Measurements from ENCODE around the gene PNP. TPM values are rescaled to one million over a fixed set of nuclear protein-coding genes. Genes with fewer than 3 reads are reported as not detected.

The PNP gene
- total and polyA plus RNA-seq, 8 donors, result 6.2 to 24.0 (median 9.2) TPM

DNA sequence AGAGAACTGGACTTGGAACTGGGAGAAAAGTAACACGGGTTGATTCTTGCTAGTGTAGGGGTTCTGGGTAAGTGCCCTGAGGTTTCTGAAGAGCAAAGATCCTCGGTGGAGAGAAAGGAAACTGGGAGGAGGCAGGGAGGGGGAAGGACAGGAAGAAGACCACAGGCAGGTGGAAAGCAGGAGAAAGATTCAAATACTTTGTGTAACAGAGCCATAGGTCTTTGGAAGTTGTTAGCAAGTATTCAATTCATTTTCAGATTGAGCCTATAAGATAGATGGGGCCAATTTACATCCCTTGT lies 1.3 kb downstream of the PNP start:
- DNase-seq (no peak), ATAC-seq (no peak), FAIRE-seq (no peak)
- Histone ChIP-seq H3K27me3 (no peaks in the 10 kb centered on the region), H3K4me1 (peaks cover 0 to 4% (median 0%) of the 10 kb centered on the region in 3 donors), H3K36me3 (no peaks in the 10 kb centered on the region), H3K4me3 (peak overlapping the region in 3 of 4 donors; percentile 46 to 88 (median 57)), H3K27ac (peak overlapping the region in 2 of 4 donors; percentile 90 to 92), H3K9me3 (no peaks in the 10 kb centered on the region)
- TF ChIP-seq, protein P1, sequence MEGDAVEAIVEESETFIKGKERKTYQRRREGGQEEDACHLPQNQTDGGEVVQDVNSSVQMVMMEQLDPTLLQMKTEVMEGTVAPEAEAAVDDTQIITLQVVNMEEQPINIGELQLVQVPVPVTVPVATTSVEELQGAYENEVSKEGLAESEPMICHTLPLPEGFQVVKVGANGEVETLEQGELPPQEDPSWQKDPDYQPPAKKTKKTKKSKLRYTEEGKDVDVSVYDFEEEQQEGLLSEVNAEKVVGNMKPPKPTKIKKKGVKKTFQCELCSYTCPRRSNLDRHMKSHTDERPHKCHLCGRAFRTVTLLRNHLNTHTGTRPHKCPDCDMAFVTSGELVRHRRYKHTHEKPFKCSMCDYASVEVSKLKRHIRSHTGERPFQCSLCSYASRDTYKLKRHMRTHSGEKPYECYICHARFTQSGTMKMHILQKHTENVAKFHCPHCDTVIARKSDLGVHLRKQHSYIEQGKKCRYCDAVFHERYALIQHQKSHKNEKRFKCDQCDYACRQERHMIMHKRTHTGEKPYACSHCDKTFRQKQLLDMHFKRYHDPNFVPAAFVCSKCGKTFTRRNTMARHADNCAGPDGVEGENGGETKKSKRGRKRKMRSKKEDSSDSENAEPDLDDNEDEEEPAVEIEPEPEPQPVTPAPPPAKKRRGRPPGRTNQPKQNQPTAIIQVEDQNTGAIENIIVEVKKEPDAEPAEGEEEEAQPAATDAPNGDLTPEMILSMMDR (IDR thresholded peaks at IDR 0.05), result no peak
- intact Hi-C loops (cut with DNase I), result no loop called here
- WGBS, 2 donors, result 0% methylated on average over 2 of the region's 2 CpGs

DNA sequence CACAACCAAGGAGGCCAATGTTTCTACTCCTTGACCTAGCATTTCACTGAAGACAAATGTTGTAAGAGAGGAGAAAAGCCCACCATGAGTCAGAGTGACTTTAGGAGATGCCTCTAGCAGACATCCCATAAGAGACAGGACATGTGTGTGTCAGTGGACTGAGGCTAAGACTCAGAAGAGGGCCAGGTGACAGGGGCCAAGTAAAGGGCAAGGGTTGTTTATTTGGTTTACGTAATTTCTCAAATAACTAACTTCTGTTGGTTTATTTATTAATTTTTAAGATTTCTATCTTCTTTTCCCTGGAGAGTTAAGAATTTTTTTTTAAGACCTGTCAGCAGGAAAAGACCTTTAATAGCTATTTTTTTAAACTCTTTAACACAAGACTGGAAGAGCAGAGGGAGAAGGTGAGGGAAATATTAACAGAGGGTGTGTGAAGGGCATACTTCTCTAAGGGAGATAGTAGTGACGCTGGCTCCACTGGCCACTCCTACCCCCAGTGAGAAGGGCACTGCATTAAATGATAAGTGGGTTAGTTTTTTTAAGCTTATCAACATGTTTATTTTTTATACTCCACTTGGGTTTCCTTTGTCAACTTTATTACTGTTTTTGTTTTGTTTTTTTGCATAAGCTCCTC lies 3.4 kb downstream of the PNP start:
- 29 to 36% methylated on average over 2 of the region's 2 CpGs for WGBS, 2 donors
- Histone ChIP-seq H3K36me3 (peaks cover 0 to 6% (median 5%) of the 10 kb centered on the region in 3 donors), H3K27me3 (no peaks in the 10 kb centered on the region), H3K4me1 (peaks cover 0 to 4% (median 0%) of the 10 kb centered on the region in 3 donors), H3K9me3 (no peaks in the 10 kb centered on the region), H3K27ac (no peak overlapping the region), H3K4me3 (no peak overlapping the region)
- ATAC-seq (no peak), FAIRE-seq (no peak), DNase-seq (no peak)
- TF ChIP-seq, protein P1 (IDR thresholded peaks at IDR 0.05), result no peak
- intact Hi-C loops (cut with DNase I), result no loop called here

DNA sequence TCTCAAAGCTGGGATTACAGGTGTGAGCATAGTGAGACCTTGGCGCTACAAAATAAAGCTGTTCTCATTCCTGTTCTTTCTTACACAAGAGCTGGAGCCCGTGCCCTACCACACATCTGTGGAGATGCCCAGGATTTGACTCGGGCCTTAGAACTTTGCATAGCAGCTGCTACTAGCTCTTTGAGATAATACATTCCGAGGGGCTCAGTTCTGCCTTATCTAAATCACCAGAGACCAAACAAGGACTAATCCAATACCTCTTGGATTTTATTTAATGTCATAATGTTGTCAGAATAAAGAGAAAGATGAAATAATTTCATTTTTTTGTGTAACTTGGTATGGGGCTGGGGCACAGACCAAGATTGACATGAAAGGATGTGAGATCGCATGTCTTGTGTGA lies 7.6 kb downstream of the PNP start:
- Histone ChIP-seq H3K4me1 (no peaks in the 10 kb centered on the region), H3K27me3 (no peaks in the 10 kb centered on the region), H3K9me3 (no peaks in the 10 kb centered on the region), H3K27ac (no peak overlapping the region), H3K36me3 (peaks cover 0 to 6% (median 5%) of the 10 kb centered on the region in 3 donors), H3K4me3 (no peak overlapping the region)
- intact Hi-C loops (cut with DNase I), result no loop called here
- 83 to 84% methylated on average over 5 of the region's 5 CpGs for WGBS, 2 donors
- TF ChIP-seq, protein P1 (IDR thresholded peaks at IDR 0.05), result no peak
- DNase-seq (no peak), FAIRE-seq (no peak), ATAC-seq (no peak)

DNA sequence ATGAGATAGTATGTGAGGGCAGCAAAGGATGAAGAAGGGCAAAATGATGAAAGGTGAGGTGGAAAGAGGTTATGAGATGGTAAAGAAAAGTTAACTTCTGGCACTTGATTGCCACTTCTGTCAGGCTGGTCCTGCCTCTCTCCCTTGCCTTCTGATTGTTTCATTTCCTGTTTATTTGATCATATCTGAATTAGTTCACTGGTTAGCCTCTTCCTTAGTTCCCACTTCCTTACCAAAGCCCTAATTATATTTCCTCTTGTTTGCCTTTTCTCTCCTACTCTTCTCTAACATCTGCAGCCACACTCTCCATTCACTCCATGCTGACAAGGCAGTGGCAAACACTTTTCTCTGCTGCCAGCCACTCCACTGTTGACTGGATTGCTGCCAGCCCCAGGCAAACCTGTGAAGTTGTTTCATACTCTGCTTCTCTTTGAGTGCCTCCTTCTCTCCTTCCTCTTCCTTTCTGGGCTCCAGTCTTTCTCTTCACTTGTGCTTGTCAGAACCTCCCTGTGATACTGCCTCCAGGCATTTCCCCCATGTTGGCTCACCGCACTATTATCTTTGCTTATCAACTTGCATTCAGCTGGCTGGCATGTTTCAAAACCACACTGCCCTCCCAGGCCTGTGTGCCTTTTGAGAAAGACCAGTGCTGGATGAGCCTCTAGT lies 8.1 kb downstream of the PNP start:
- WGBS, 2 donors, result 7 to 33% methylated on average over 1 of the region's 1 CpG
- Histone ChIP-seq H3K4me3 (no peak overlapping the region), H3K9me3 (no peaks in the 10 kb centered on the region), H3K4me1 (no peaks in the 10 kb centered on the region), H3K27ac (peak overlapping the region in 1 of 4 donors; percentile 44), H3K27me3 (no peaks in the 10 kb centered on the region), H3K36me3 (peaks cover 0 to 6% (median 5%) of the 10 kb centered on the region in 3 donors)
- TF ChIP-seq, protein P1 (IDR thresholded peaks at IDR 0.05), result no peak
- DNase-seq (no peak), FAIRE-seq (no peak), ATAC-seq (peak in 3 of 4 donors; percentile 54 to 68 (median 66))
- intact Hi-C loops (cut with DNase I), result no loop called here

DNA sequence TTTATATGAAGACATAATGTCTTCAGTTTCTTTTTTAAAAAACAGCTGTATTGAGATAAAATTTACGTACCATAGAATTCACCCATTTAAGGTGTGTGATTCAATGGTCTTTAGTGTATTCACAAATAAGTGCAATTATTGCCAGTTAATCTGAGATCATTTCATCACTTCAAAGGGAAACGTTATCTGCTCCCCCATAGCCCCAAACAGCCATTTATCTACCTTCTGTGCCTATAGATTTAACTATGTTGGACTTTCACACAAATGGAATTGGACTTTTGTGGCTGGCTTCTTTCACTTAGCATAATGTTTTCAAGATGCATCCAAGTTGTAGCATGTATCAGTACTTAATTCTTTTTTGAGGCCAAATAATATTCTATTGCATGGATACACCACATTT lies 9.7 kb downstream of the PNP start:
- no peak for ATAC-seq
- no peak for FAIRE-seq

More for the DNA sequence above, 9.7 kb downstream of the PNP start:
- peaks cover 0 to 6% (median 5%) of the 10 kb centered on the region in 3 donors for H3K36me3 ChIP-seq
- H3K4me1 ChIP-seq, result no peaks in the 10 kb centered on the region
- DNase-seq, result no peak
- TF ChIP-seq, protein P1 (IDR thresholded peaks at IDR 0.05), result no peak
- WGBS, 2 donors, result 90 to 91% methylated on average over 2 of the region's 2 CpGs
- intact Hi-C loops (cut with DNase I), result no loop called here
- no peak overlapping the region for H3K4me3 ChIP-seq
- H3K9me3 ChIP-seq, result no peaks in the 10 kb centered on the region
- no peak overlapping the region for H3K27ac ChIP-seq
- H3K27me3 ChIP-seq, result no peaks in the 10 kb centered on the region
